ENCODE data around the gene HPD.
"Not testable (repeated sequence)": the region's sequence is repeated elsewhere in the genome, so short reads cannot be mapped to it uniquely, and the experiment has no call there.

Gene HPD

GRCh38 chr12:121874071-121874470 is 15.4 kb upstream of the HPD start:
- Histone ChIP-seq H3K27me3 (no peaks in the 10 kb centered on the region), H3K4me3 (ENCODE audit: low read depth in 1 of 2, low read length in 1 of 2) (peak overlapping the region in 1 of 2 experiments; percentile 18), H3K4me1 (ENCODE audit: control insufficient read depth in 1 of 2, insufficient read depth in 1 of 2, low read depth in 1 of 2, low read length in 1 of 2) (peaks cover 54 to 55% of the 10 kb centered on the region in 2 experiments), H3K27ac (peak overlapping the region; percentile 83), H3K9me3 (no peaks in the 10 kb centered on the region), H3K36me3 (no peaks in the 10 kb centered on the region)
- TF ChIP-seq CTCF (IDR thresholded peaks at IDR 0.05) = no peak

GRCh38 chr12:121873216-121873569 is 14.5 kb upstream of the HPD start:
- Histone ChIP-seq H3K27me3 (no peaks in the 10 kb centered on the region), H3K27ac (peak overlapping the region; percentile 83), H3K36me3 (no peaks in the 10 kb centered on the region), H3K4me1 (ENCODE audit: control insufficient read depth in 1 of 2, insufficient read depth in 1 of 2, low read depth in 1 of 2, low read length in 1 of 2) (peaks cover 54% of the 10 kb centered on the region in 2 experiments), H3K9me3 (no peaks in the 10 kb centered on the region), H3K4me3 (ENCODE audit: low read depth in 1 of 2, low read length in 1 of 2) (no peak overlapping the region)
- TF ChIP-seq CTCF (IDR thresholded peaks at IDR 0.05) = no peak

GRCh38 chr12:121872546-121873215 is 14.0 kb upstream of the HPD start:
- H3K36me3 ChIP-seq = no peaks in the 10 kb centered on the region
- peak overlapping the region; percentile 83 for H3K27ac ChIP-seq
- TF ChIP-seq CTCF (IDR thresholded peaks at IDR 0.05) = no peak
- no peaks in the 10 kb centered on the region for H3K9me3 ChIP-seq
- H3K4me1 ChIP-seq (ENCODE audit: control insufficient read depth in 1 of 2, insufficient read depth in 1 of 2, low read depth in 1 of 2, low read length in 1 of 2) = peaks cover 49 to 51% of the 10 kb centered on the region in 2 experiments
- H3K4me3 ChIP-seq (ENCODE audit: low read depth in 1 of 2, low read length in 1 of 2) = no peak overlapping the region
- H3K27me3 ChIP-seq = no peaks in the 10 kb centered on the region

GRCh38 chr12:121871467-121871866 is 12.8 kb upstream of the HPD start:
- Histone ChIP-seq H3K4me3 (ENCODE audit: low read depth in 1 of 2, low read length in 1 of 2) (no peak overlapping the region), H3K9me3 (no peaks in the 10 kb centered on the region), H3K27ac (no peak overlapping the region), H3K36me3 (no peaks in the 10 kb centered on the region), H3K27me3 (no peaks in the 10 kb centered on the region), H3K4me1 (ENCODE audit: control insufficient read depth in 1 of 2, insufficient read depth in 1 of 2, low read depth in 1 of 2, low read length in 1 of 2) (peaks cover 37 to 38% of the 10 kb centered on the region in 2 experiments)
- TF ChIP-seq CTCF (IDR thresholded peaks at IDR 0.05) = no peak

- H3K4me3 ChIP-seq (ENCODE audit: low read depth in 1 of 2, low read length in 1 of 2); H3K9me3 ChIP-seq; H3K36me3 ChIP-seq; H3K27ac ChIP-seq; H3K27me3 ChIP-seq: not testable (repeated sequence)
- peaks cover 14 to 16% of the 10 kb centered on the region in 2 experiments for H3K4me1 ChIP-seq (ENCODE audit: control insufficient read depth in 1 of 2, insufficient read depth in 1 of 2, low read depth in 1 of 2, low read length in 1 of 2)
These were observed 10.6 kb upstream of the HPD start for GRCh38 chr12:121869229-121869628.

- Histone ChIP-seq H3K36me3 (no peaks in the 10 kb centered on the region), H3K27ac (no peak overlapping the region), H3K9me3 (no peaks in the 10 kb centered on the region), H3K27me3 (no peaks in the 10 kb centered on the region), H3K4me3 (ENCODE audit: low read depth in 1 of 2, low read length in 1 of 2) (no peak overlapping the region), H3K4me1 (ENCODE audit: control insufficient read depth in 1 of 2, insufficient read depth in 1 of 2, low read depth in 1 of 2, low read length in 1 of 2) (no peaks in the 10 kb centered on the region)
- TF ChIP-seq CTCF (IDR thresholded peaks at IDR 0.05) = no peak
These were observed 7.7 kb upstream of the HPD start for GRCh38 chr12:121866331-121866730.
